K562 (cell line): Measurements from ENCODE around the gene SLC35G6. TPM values are rescaled to one million over a fixed set of nuclear protein-coding genes. Genes with fewer than 3 reads are reported as not detected.

ENCODE experiments used
- DNMT1 ChIP-seq: fragments of 450-650 bp; IDR thresholded peaks from 2 replicates; pipeline ENCODE4 v1.6.1; 2016; ENCODE audit warnings: antibody characterized with exemption, mild to moderate bottlenecking
- HNRNPK ChIP-seq: fragments of 200-400 bp; formaldehyde crosslinking; IDR thresholded peaks from one replicate; pipeline ENCODE4 v1.6.1; 2018; ENCODE audit warnings: mild to moderate bottlenecking, low read depth, low read length; ENCODE audit not compliant: poor library complexity, severe bottlenecking
- NBN ChIP-seq: fragments of 450-650 bp; IDR thresholded peaks from 2 replicates; pipeline ENCODE4 v1.6.1; 2016; ENCODE audit warnings: low read depth, mild to moderate bottlenecking
- RAD51 ChIP-seq: fragments of 450-650 bp; IDR thresholded peaks from 2 replicates; pipeline ENCODE4 v1.7.1; 2016; ENCODE audit warnings: low read depth, mild to moderate bottlenecking, borderline replicate concordance
- RBM14 ChIP-seq: fragments of 200-400 bp; formaldehyde crosslinking; IDR thresholded peaks from 2 replicates; pipeline ENCODE4 v1.6.1; 2018; ENCODE audit warnings: low read depth, mild to moderate bottlenecking, low read length, moderate library complexity, borderline replicate concordance; ENCODE audit not compliant: insufficient read depth
- TRIM28 ChIP-seq: fragments of 450-650 bp; IDR thresholded peaks from 2 replicates; pipeline ENCODE4 v1.6.1; 2017
- ZFP36 ChIP-seq: fragments of 150-350 bp; IDR thresholded peaks from 2 replicates; pipeline ENCODE4 v1.6.1; 2018; ENCODE audit warnings: low read length, low read depth; ENCODE audit not compliant: partially characterized antibody
- ZNF445 ChIP-seq: fragments of 250-450 bp; sonication (Bioruptor Pico); IDR thresholded peaks from 2 replicates; pipeline ENCODE4 v1.4.0; 2020; ENCODE audit warnings: low read depth, mild to moderate bottlenecking, moderate library complexity
- polyA plus RNA-seq, 8 experiments: library from polyadenylated mRNA; depleted of rRNA in 4 of 8; stranded (reverse) in 5 of 8; unstranded in 3 of 8; fragments of >200 nt; fragmentation: Nextera tagmentation in 2 of 8; fragmentation: Illumina TruSeq in 1 of 8; extraction: Ambion mirVana in 2 of 8; extraction: Trizol in 1 of 8; gene quantifications; 2 replicates each; pipeline versions ENCODE4 v1.2.1 to v1.2.3, GENCODE V29; 2011 to 2014; ENCODE audit warnings: inconsistent platforms in 1 of 8, missing spikeins in 1 of 8
- total RNA-seq, 7 experiments: library from RNA; depleted of rRNA in 6 of 7; stranded (reverse); fragments of >200 nt in 6 of 7; fragmentation: Illumina TruSeq in 2 of 7; extraction: Trizol in 2 of 7; gene quantifications; 2 replicates each; pipeline versions ENCODE4 v1.2.1 to v1.2.3, GENCODE V29; 2011 to 2021; ENCODE audit warnings: low replicate concordance in 1 of 7
- TF ChIP-seq, protein P1 (sequence below): fragments of 200-600 bp; sonication (generic); IDR thresholded peaks from one replicate; pipeline ENCODE4 v1.6.1; 2012; ENCODE audit warnings: mild to moderate bottlenecking, low read depth, low read length, inconsistent platforms
- TF ChIP-seq, protein P2 (sequence below), 2 experiments: IDR thresholded peaks; 2 replicates each; pipeline ENCODE4 v1.6.1; 2011; ENCODE audit warnings: borderline replicate concordance in 1 of 2, control low read depth in 1 of 2, low read depth in 1 of 2, low read length in 1 of 2, mild to moderate bottlenecking in 1 of 2, mixed read lengths in 1 of 2, moderate library complexity in 1 of 2; ENCODE audit not compliant: insufficient read depth in 1 of 2, insufficient read length in 1 of 2, poor library complexity in 1 of 2, severe bottlenecking in 1 of 2; ENCODE audit errors: extremely low read depth in 1 of 2
- TF ChIP-seq, protein P3 (sequence below): fragments of 450-650 bp; IDR thresholded peaks from 2 replicates; pipeline ENCODE4 v1.6.1; 2016; ENCODE audit warnings: missing biosample characterization, missing genetic modification characterization

SLC35G6 gene
- total and polyA plus RNA-seq, 9 of the 15 experiments (the other 6 are each of a cell fraction or from before 2014, with no cell fraction given): not detected

DNA sequence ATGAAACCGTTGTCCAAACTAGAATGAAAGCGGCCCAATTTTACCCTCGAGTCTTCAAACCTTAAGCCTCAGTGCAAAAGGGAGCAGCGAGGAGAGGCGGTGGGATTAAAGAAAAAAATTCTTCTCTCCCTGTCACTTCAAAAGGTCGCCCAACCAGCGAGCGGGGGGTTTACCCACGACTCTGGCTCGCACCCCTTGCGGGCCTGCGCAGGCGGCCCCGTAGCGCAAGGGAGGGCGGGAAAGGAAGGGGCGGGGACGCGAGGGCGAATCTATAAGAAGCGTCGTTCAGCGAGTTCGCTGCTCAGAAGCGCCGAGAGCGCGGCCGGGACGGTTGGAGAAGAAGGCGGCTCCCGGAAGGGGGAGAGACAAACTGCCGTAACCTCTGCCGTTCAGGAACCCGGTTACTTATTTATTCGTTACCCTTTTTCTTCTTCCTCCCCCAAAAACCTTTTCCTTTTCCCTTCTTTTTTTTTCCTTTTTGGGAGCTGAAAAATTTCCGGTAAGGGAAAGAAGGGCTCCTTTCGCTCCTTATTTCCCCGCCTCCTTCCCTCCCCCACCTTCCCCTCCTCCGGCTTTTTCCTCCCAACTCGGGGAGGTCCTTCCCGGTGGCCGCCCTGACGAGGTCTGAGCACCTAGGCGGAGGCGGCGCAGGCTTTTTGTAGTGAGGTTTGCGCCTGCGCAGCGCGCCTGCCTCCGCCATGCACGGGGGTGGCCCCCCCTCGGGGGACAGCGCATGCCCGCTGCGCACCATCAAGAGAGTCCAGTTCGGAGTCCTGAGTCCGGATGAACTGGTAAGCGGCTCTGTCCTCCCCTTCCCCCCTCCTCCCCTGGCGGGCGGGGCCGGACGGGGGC is 3.0 kb downstream of the SLC35G6 start, which contains the start of gene POLR2A (continued):
- TF ChIP-seq, protein P1, sequence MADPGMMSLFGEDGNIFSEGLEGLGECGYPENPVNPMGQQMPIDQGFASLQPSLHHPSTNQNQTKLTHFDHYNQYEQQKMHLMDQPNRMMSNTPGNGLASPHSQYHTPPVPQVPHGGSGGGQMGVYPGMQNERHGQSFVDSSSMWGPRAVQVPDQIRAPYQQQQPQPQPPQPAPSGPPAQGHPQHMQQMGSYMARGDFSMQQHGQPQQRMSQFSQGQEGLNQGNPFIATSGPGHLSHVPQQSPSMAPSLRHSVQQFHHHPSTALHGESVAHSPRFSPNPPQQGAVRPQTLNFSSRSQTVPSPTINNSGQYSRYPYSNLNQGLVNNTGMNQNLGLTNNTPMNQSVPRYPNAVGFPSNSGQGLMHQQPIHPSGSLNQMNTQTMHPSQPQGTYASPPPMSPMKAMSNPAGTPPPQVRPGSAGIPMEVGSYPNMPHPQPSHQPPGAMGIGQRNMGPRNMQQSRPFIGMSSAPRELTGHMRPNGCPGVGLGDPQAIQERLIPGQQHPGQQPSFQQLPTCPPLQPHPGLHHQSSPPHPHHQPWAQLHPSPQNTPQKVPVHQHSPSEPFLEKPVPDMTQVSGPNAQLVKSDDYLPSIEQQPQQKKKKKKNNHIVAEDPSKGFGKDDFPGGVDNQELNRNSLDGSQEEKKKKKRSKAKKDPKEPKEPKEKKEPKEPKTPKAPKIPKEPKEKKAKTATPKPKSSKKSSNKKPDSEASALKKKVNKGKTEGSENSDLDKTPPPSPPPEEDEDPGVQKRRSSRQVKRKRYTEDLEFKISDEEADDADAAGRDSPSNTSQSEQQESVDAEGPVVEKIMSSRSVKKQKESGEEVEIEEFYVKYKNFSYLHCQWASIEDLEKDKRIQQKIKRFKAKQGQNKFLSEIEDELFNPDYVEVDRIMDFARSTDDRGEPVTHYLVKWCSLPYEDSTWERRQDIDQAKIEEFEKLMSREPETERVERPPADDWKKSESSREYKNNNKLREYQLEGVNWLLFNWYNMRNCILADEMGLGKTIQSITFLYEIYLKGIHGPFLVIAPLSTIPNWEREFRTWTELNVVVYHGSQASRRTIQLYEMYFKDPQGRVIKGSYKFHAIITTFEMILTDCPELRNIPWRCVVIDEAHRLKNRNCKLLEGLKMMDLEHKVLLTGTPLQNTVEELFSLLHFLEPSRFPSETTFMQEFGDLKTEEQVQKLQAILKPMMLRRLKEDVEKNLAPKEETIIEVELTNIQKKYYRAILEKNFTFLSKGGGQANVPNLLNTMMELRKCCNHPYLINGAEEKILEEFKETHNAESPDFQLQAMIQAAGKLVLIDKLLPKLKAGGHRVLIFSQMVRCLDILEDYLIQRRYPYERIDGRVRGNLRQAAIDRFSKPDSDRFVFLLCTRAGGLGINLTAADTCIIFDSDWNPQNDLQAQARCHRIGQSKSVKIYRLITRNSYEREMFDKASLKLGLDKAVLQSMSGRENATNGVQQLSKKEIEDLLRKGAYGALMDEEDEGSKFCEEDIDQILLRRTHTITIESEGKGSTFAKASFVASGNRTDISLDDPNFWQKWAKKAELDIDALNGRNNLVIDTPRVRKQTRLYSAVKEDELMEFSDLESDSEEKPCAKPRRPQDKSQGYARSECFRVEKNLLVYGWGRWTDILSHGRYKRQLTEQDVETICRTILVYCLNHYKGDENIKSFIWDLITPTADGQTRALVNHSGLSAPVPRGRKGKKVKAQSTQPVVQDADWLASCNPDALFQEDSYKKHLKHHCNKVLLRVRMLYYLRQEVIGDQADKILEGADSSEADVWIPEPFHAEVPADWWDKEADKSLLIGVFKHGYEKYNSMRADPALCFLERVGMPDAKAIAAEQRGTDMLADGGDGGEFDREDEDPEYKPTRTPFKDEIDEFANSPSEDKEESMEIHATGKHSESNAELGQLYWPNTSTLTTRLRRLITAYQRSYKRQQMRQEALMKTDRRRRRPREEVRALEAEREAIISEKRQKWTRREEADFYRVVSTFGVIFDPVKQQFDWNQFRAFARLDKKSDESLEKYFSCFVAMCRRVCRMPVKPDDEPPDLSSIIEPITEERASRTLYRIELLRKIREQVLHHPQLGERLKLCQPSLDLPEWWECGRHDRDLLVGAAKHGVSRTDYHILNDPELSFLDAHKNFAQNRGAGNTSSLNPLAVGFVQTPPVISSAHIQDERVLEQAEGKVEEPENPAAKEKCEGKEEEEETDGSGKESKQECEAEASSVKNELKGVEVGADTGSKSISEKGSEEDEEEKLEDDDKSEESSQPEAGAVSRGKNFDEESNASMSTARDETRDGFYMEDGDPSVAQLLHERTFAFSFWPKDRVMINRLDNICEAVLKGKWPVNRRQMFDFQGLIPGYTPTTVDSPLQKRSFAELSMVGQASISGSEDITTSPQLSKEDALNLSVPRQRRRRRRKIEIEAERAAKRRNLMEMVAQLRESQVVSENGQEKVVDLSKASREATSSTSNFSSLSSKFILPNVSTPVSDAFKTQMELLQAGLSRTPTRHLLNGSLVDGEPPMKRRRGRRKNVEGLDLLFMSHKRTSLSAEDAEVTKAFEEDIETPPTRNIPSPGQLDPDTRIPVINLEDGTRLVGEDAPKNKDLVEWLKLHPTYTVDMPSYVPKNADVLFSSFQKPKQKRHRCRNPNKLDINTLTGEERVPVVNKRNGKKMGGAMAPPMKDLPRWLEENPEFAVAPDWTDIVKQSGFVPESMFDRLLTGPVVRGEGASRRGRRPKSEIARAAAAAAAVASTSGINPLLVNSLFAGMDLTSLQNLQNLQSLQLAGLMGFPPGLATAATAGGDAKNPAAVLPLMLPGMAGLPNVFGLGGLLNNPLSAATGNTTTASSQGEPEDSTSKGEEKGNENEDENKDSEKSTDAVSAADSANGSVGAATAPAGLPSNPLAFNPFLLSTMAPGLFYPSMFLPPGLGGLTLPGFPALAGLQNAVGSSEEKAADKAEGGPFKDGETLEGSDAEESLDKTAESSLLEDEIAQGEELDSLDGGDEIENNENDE: no peak
- TF ChIP-seq, protein P2, sequence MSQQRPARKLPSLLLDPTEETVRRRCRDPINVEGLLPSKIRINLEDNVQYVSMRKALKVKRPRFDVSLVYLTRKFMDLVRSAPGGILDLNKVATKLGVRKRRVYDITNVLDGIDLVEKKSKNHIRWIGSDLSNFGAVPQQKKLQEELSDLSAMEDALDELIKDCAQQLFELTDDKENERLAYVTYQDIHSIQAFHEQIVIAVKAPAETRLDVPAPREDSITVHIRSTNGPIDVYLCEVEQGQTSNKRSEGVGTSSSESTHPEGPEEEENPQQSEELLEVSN (IDR thresholded peaks at IDR 0.05; ENCODE audit: borderline replicate concordance in 1 of 2, extremely low read depth in 1 of 2, insufficient read depth in 1 of 2, insufficient read length in 1 of 2, low read depth in 1 of 2, low read length in 1 of 2, poor library complexity in 1 of 2, severe bottlenecking in 1 of 2): peak; percentile 39 to 82
- no peak for TF ChIP-seq RAD51
- no peak for TF ChIP-seq DNMT1
- TF ChIP-seq TRIM28: no peak
- peak; percentile 86; the same call in 1 of the 2 replicates for TF ChIP-seq NBN
- TF ChIP-seq ZFP36: peak; percentile 5
- no peak for TF ChIP-seq RBM14
- TF ChIP-seq ZNF445 (CRISPR knock-in tag): 0 out of 2 replicates have a peak, but pooled peaks have one; percentile 49
- TF ChIP-seq HNRNPK: no peak
- TF ChIP-seq, protein P3, sequence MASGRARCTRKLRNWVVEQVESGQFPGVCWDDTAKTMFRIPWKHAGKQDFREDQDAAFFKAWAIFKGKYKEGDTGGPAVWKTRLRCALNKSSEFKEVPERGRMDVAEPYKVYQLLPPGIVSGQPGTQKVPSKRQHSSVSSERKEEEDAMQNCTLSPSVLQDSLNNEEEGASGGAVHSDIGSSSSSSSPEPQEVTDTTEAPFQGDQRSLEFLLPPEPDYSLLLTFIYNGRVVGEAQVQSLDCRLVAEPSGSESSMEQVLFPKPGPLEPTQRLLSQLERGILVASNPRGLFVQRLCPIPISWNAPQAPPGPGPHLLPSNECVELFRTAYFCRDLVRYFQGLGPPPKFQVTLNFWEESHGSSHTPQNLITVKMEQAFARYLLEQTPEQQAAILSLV (tag): no peak
